GM12872 (cell line): ENCODE results near the gene CNOT2.

Experiments
- TF ChIP-seq, protein P1 (sequence below): IDR thresholded peaks from 3 replicates; pipeline ENCODE4 v1.5.1; 2011; ENCODE audit warnings: low read depth, mild to moderate bottlenecking, low read length, moderate library complexity; ENCODE audit not compliant: insufficient read depth

CNOT2 gene

DNA sequence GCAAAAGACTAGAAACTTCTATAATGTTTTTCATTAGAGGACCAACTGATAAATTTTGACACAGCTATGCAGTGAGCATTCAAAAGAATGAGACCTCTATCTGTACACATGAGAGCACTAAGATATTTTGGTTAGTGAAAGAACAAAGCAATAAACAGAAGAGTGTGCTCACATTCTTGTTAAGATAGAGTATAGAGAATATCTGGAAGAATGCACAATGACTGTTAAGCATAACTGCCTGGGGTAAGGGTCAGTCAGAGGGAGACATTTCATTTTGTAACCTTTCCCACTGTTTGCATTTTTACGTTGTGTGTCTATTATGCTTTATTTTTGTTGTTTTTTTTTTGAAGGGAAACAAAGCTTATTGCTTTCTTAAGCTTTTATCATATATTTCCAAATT is 143.5 kb downstream of the CNOT2 start:
- TF ChIP-seq, protein P1, sequence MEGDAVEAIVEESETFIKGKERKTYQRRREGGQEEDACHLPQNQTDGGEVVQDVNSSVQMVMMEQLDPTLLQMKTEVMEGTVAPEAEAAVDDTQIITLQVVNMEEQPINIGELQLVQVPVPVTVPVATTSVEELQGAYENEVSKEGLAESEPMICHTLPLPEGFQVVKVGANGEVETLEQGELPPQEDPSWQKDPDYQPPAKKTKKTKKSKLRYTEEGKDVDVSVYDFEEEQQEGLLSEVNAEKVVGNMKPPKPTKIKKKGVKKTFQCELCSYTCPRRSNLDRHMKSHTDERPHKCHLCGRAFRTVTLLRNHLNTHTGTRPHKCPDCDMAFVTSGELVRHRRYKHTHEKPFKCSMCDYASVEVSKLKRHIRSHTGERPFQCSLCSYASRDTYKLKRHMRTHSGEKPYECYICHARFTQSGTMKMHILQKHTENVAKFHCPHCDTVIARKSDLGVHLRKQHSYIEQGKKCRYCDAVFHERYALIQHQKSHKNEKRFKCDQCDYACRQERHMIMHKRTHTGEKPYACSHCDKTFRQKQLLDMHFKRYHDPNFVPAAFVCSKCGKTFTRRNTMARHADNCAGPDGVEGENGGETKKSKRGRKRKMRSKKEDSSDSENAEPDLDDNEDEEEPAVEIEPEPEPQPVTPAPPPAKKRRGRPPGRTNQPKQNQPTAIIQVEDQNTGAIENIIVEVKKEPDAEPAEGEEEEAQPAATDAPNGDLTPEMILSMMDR = no peak

DNA sequence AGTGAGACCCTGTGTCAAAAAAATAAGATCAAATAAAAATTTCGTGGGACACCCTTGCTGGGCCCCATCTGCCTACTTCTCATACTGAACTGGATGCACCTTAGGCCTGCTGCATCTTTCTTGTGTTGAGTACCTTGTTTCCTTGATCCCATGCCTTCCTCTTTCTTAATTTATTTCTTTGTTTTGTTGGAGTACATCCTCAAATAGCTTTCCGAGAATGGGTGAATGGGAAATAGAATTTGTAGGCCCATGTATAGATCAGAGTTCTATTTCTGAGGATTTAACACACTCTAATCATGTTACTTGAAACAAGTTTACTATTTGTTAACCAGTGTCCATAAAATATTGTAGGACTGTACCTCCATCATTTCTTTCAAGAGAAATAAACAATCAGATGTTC is 146.4 kb downstream of the CNOT2 start:
- TF ChIP-seq, protein P1 = no peak

DNA sequence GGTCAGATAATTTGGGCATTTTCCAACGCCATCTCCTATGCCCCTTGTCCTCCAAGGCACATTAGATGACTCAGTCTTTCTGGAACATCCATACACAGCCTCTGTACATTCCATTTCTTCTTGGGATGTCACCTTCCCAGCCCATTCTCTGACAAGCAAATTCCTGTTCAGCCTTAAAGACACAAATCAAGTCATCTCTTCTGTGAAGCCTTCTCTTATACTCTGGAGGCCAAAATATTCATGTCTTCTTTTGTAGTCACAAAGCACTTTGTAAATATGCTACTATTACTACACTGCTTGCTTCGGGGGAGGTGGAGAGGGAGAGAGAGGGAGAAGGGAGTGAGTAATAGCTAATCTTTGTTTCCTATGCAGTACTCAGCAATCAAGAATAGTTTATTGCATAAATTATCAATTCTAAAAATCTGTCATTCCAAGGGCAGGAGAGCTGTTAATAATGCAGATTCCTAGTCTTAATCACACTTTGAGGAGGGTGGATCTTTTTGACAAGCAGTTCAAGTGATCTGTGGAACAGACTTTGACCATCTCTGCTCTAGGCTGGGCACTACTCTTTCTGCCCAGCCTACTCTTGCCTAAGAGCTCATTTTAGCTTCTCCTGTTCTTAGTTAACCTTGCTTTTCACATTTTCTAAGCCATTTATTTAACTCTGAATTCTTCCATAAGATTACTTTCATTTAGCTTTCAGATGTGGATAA is 150.7 kb downstream of the CNOT2 start:
- TF ChIP-seq, protein P1 = no peak

DNA sequence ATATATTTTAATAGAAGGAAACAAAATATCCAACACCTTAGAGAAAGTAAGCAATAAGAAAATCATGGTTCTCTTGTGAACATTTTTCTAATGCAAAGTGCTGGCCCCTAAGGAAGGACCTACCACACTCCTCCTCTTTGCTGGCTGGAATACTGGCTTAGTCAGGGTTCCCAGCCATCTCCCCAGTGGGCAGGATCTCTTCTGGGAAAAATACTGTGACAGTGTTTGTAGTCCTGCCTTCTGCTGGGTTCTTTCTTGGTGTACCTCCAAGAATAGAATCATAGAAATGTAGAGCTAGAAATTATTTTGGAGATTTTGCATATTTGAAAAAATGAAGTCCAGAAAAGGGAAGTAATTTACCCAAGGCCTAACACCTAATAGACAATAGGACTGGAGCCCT is 154.8 kb downstream of the CNOT2 start:
- TF ChIP-seq, protein P1 = no peak

DNA sequence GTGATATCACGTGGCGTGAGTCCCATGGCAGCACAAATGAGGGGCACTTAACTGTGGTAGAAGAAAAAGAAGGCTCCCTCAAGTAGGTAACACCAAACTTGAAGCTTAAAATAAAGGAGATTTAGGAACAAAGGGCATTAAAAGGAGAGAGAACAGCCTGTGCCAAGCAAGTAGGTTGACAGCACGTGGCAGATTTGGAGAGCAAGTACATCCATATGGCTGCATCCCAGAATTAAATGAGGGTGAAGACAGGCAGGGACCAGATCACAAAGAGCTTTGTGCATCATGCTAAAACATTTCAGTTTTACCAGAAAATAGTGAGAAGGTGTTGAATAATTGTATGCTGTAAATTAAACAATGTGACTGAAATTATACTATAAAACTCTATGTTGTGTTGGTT is 155.6 kb downstream of the CNOT2 start:
- TF ChIP-seq, protein P1 = no peak

DNA sequence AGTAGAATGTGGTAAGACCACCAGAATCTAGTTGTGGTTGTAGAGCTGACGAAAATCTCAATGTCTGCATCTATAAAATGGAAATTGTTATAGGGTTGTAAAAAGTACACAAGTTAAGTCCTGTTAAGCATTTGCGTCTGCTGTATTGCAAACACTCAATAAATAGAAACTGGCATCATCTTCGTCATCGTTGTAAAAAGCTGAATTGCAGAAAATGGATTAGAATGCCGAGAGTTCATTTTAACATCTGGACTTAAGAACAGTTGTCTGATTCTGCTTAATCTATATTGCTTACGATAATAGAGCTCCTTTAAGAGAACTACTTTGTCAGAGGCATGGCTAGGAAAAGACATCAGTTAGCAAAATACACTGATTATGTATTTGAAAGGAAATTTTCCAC is 156.1 kb downstream of the CNOT2 start:
- TF ChIP-seq, protein P1 = no peak

DNA sequence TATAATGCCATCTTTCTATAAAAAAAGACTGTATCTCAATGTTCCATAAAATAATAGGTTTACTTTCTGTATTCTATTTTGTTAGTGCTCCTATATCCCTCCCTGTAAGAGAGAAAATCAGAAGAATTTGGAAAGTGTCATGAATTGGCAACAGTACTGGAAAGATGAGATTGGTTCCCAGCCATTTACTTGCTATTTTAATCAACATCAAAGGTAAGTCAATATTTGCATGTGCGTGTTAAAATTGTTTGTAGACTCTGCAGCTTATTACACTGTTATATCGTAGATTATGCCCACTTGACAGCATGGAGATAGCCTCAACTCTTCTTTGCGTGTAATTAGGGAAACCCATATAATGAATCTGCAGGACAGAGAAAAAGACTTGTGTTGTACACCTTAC is 156.9 kb downstream of the CNOT2 start:
- TF ChIP-seq, protein P1 = no peak
